ENCODE results near the gene LAMP1. TPM values are rescaled to one million over a fixed set of nuclear protein-coding genes. Genes with fewer than 3 reads are reported as not detected.

Gene LAMP1
- total RNA-seq, 1 experiment from 2014 or later: 110 TPM

- no peak for TF ChIP-seq EZH2 (IDR thresholded peaks at IDR 0.05; ENCODE audit: low read length, unreplicated experiment)
- no peak for TF ChIP-seq EZH2phosphoT487 (IDR thresholded peaks at IDR 0.05; ENCODE audit: borderline replicate concordance, low read length)
- TF ChIP-seq CTCF (conservative IDR thresholded peaks at IDR 0.05; ENCODE audit: low read depth, low read length): no peak
- H3K9me2 ChIP-seq (replicated peaks; ENCODE audit: low read length): no peaks in the 10 kb centered on the region
- POLR2A ChIA-PET (ENCODE audit: unreplicated experiment): no interaction called here
- no peak overlapping the region for H2AFZ ChIP-seq (ENCODE audit: low read length)
- no peaks in the 10 kb centered on the region for H3K9me3 ChIP-seq (ENCODE audit: low read length)
- intact Hi-C loops (cut with micrococcal nuclease): no loop called here
- H3K36me3 ChIP-seq (ENCODE audit: low read depth, low read length): peaks cover 6% of the 10 kb centered on the region; the same call in 1 of the 2 replicates
- H3K4me1 ChIP-seq (ENCODE audit: insufficient read depth, low read length): no peaks in the 10 kb centered on the region
- no TSS peak for BruUV-seq (replicated peaks)
- CTCF ChIA-PET: no interaction called here
- DNase-seq (no peak), ATAC-seq (no peak)
- no peak overlapping the region for H3K9ac ChIP-seq (ENCODE audit: low read length)
- no peak overlapping the region for H3K4me2 ChIP-seq (ENCODE audit: low read length)
- H3K79me2 ChIP-seq (ENCODE audit: low read length): no peaks in the 10 kb centered on the region
- H3K4me3 ChIP-seq (ENCODE audit: low read length): no peak overlapping the region
- H3K27me3 ChIP-seq (ENCODE audit: low read length): no peaks in the 10 kb centered on the region
- H4K20me1 ChIP-seq (ENCODE audit: low read length): no peaks in the 10 kb centered on the region
- H3F3A ChIP-seq (ENCODE audit: low read length, unreplicated experiment): no peaks in the 10 kb centered on the region
- H3K27ac ChIP-seq (ENCODE audit: low read length): no peak overlapping the region
Observed at GRCh38 chr13:113322043-113322461, 25.0 kb downstream of the LAMP1 start.

DNA sequence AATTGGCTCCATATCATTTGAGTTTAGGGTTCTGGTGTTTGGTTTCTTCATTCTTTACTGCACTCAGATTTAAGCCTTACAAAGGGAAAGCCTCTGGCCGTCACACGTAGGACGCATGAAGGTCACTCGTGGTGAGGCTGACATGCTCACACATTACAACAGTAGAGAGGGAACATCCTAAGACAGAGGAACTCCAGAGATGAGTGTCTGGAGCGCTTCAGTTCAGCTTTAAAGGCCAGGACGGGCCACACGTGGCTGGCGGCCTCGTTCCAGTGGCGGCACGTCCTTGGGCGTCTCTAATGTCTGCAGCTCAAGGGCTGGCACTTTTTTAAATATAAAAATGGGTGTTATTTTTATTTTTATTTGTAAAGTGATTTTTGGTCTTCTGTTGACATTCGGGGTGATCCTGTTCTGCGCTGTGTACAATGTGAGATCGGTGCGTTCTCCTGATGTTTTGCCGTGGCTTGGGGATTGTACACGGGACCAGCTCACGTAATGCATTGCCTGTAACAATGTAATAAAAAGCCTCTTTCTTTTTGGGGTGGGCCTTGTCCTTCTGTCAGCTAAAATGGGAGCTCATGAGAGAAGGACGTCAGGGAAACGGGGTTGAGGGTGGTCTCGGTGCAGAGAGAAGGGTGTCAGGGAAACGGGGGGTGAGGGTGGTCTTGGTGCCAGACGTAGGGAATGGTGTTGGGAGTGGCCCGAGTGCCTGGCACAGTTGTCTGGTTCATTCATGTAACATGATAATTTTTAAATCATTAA is 26.0 kb downstream of the LAMP1 start:
- ATAC-seq: no peak
- no peaks in the 10 kb centered on the region for H3K9me3 ChIP-seq (ENCODE audit: low read length)
- H3K4me2 ChIP-seq (ENCODE audit: low read length): no peak overlapping the region
- no peak overlapping the region for H3K9ac ChIP-seq (ENCODE audit: low read length)
- TF ChIP-seq EZH2 (IDR thresholded peaks at IDR 0.05; ENCODE audit: low read length, unreplicated experiment) (no peak), EZH2phosphoT487 (IDR thresholded peaks at IDR 0.05; ENCODE audit: borderline replicate concordance, low read length) (no peak), CTCF (conservative IDR thresholded peaks at IDR 0.05; ENCODE audit: low read depth, low read length) (no peak)
- no peak overlapping the region for H2AFZ ChIP-seq (ENCODE audit: low read length)
- intact Hi-C loops (cut with micrococcal nuclease): no loop called here
- ChIA-PET POLR2A (ENCODE audit: unreplicated experiment) (no interaction called here), CTCF (no interaction called here)
- H3K9me2 ChIP-seq (replicated peaks; ENCODE audit: low read length): no peaks in the 10 kb centered on the region
- H3K79me2 ChIP-seq (ENCODE audit: low read length): no peaks in the 10 kb centered on the region
- TSS peak; percentile 81 for BruUV-seq (replicated peaks)
- H3K36me3 ChIP-seq (ENCODE audit: low read depth, low read length): peaks cover 6% of the 10 kb centered on the region; the same call in 1 of the 2 replicates
- H3K4me3 ChIP-seq (ENCODE audit: low read length): no peak overlapping the region
- no peaks in the 10 kb centered on the region for H3K27me3 ChIP-seq (ENCODE audit: low read length)
- H3F3A ChIP-seq (ENCODE audit: low read length, unreplicated experiment): no peaks in the 10 kb centered on the region
- no peak overlapping the region for H3K27ac ChIP-seq (ENCODE audit: low read length)
- no peak for DNase-seq
- H4K20me1 ChIP-seq (ENCODE audit: low read length): no peaks in the 10 kb centered on the region
- no peaks in the 10 kb centered on the region for H3K4me1 ChIP-seq (ENCODE audit: insufficient read depth, low read length)

DNA sequence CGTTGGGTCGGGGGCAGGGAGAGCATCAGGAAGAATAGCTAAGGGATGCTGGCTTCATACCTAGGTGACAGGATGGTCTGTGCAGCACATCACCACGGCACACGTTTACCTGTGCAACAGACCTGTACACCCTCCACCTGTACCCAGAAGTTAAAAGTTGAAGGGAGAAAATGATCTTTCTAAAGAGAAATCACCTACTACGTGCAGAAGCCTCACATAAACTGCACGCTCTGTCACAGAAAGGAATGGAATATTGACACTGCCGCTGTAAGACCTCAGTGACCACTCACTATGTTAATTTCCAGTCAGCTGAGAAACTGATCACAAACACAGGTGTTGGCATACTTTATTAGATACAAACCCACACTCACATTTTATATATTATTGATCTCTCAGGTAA is 26.8 kb downstream of the LAMP1 start:
- H3K9me3 ChIP-seq (ENCODE audit: low read length): no peaks in the 10 kb centered on the region
- H3F3A ChIP-seq (ENCODE audit: low read length, unreplicated experiment): no peaks in the 10 kb centered on the region
- no peak overlapping the region for H3K9ac ChIP-seq (ENCODE audit: low read length)
- no peaks in the 10 kb centered on the region for H4K20me1 ChIP-seq (ENCODE audit: low read length)
- no peaks in the 10 kb centered on the region for H3K9me2 ChIP-seq (replicated peaks; ENCODE audit: low read length)
- H3K4me1 ChIP-seq (ENCODE audit: insufficient read depth, low read length): no peaks in the 10 kb centered on the region
- H3K36me3 ChIP-seq (ENCODE audit: low read depth, low read length): peaks cover 6% of the 10 kb centered on the region; the same call in 1 of the 2 replicates
- H3K27me3 ChIP-seq (ENCODE audit: low read length): no peaks in the 10 kb centered on the region
- H3K79me2 ChIP-seq (ENCODE audit: low read length): no peaks in the 10 kb centered on the region
- no peak overlapping the region for H3K4me2 ChIP-seq (ENCODE audit: low read length)
- ChIA-PET CTCF (no interaction called here), POLR2A (ENCODE audit: unreplicated experiment) (no interaction called here)
- DNase-seq: no peak
- H2AFZ ChIP-seq (ENCODE audit: low read length): no peak overlapping the region
- BruUV-seq (replicated peaks): no TSS peak
- intact Hi-C loops (cut with micrococcal nuclease): no loop called here
- H3K27ac ChIP-seq (ENCODE audit: low read length): no peak overlapping the region
- H3K4me3 ChIP-seq (ENCODE audit: low read length): no peak overlapping the region
- TF ChIP-seq EZH2phosphoT487 (IDR thresholded peaks at IDR 0.05; ENCODE audit: borderline replicate concordance, low read length) (no peak), CTCF (conservative IDR thresholded peaks at IDR 0.05; ENCODE audit: low read depth, low read length) (no peak)
- no peak for ATAC-seq

Data from PC-3 (cell line).